Amygdala (tissue), 56 donors: ENCODE measurements around the gene CDHR4.
A peak's percentile ranks its signal among the peaks of the same experiment; 100 is the strongest.
"Not testable (repeated sequence)": the region's sequence is repeated elsewhere in the genome, so short reads cannot be mapped to it uniquely, and the experiment has no call there.

Experiments used
- DNase-seq, 56 donors: peaks; one replicate each; lab custom pipeline; 2025; lab: John Stamatoyannopoulos, UW

The CDHR4 gene

GRCh38 chr3:49799761-49800160, at the start of gene CDHR4:
TSS of gene CDHR4 (minus strand) at chr3:49799873. CDS start at chr3:49799812, 61 bp downstream.
- DNase-seq: no peak

GRCh38 chr3:49845694-49846093, 46.0 kb upstream of the CDHR4 start:
- DNase-seq: no peak

GRCh38 chr3:49844464-49845183, 45.0 kb upstream of the CDHR4 start:
- DNase-seq: no peak

- no peak for DNase-seq
These were observed 43.3 kb upstream of the CDHR4 start for GRCh38 chr3:49842843-49843517.

- peak in 35 of 56 donors; percentile 7 to 73 (median 39) for DNase-seq
These were observed 42.1 kb upstream of the CDHR4 start for GRCh38 chr3:49841806-49842205.

- DNase-seq: no peak
These were observed 41.5 kb upstream of the CDHR4 start for GRCh38 chr3:49841126-49841696.

- DNase-seq: peak in 1 of 56 donors; percentile 6
These were observed 40.7 kb upstream of the CDHR4 start for GRCh38 chr3:49840388-49840787.

GRCh38 chr3:49839193-49839809, 39.6 kb upstream of the CDHR4 start:
- DNase-seq: peak in 52 of 56 donors; percentile 11 to 86 (median 56)

- DNase-seq: no peak
These were observed 31.7 kb upstream of the CDHR4 start for GRCh38 chr3:49831341-49831740.

- no peak for DNase-seq
These were observed 26.3 kb upstream of the CDHR4 start for GRCh38 chr3:49826016-49826415.

GRCh38 chr3:49823131-49823530, 23.5 kb upstream of the CDHR4 start:
- DNase-seq: not testable (repeated sequence)

- DNase-seq: peak in 12 of 56 donors; percentile 3 to 52 (median 21)
These were observed 14.0 kb upstream of the CDHR4 start, which contains the start of gene UBA7 for GRCh38 chr3:49813497-49814174. TSS of gene UBA7 (minus strand) at chr3:49813953. CDS start at chr3:49813787, 166 bp downstream.

GRCh38 chr3:49812916-49813496, 13.3 kb upstream of the CDHR4 start:
- no peak for DNase-seq

GRCh38 chr3:49807431-49808114, 7.9 kb upstream of the CDHR4 start:
- no peak for DNase-seq

GRCh38 chr3:49806850-49807249, 7.2 kb upstream of the CDHR4 start:
- no peak for DNase-seq

GRCh38 chr3:49805897-49806701, 6.4 kb upstream of the CDHR4 start:
- peak in 16 of 56 donors; percentile 7 to 63 (median 28) for DNase-seq

GRCh38 chr3:49805367-49805782, 5.7 kb upstream of the CDHR4 start:
- peak in 28 of 56 donors; percentile 10 to 68 (median 31) for DNase-seq
